HG03097 (cell line): ENCODE data around the gene RSPH9.

Experiments used
- ATAC-seq: cut with Tn5 transposase; IDR thresholded peaks from one replicate; pipeline ENCODE4 v1.9.1; 2021; ENCODE audit not compliant: unreplicated experiment, low FRiP score

Gene RSPH9

GRCh38 chr6:43667245-43668150, 22.7 kb downstream of the RSPH9 start:
- ATAC-seq: no peak

GRCh38 chr6:43668151-43669028, 23.6 kb downstream of the RSPH9 start:
- ATAC-seq: no peak

GRCh38 chr6:43669050-43669921, 24.4 kb downstream of the RSPH9 start:
- ATAC-seq: no peak

GRCh38 chr6:43669922-43670622, 25.2 kb downstream of the RSPH9 start:
- ATAC-seq: no peak

- no peak for ATAC-seq
Observed at GRCh38 chr6:43670623-43670986, 25.8 kb downstream of the RSPH9 start.

GRCh38 chr6:43671011-43671800, 26.4 kb downstream of the RSPH9 start:
- ATAC-seq: no peak

GRCh38 chr6:43671801-43672690, 27.2 kb downstream of the RSPH9 start:
- ATAC-seq: no peak

- ATAC-seq: no peak
Observed at GRCh38 chr6:43673444-43674084, 28.7 kb downstream of the RSPH9 start.

GRCh38 chr6:43674291-43674690, 29.5 kb downstream of the RSPH9 start:
- no peak for ATAC-seq

GRCh38 chr6:43674921-43675320, 30.1 kb downstream of the RSPH9 start:
- no peak for ATAC-seq

- ATAC-seq: no peak
Observed at GRCh38 chr6:43676962-43677606, 32.2 kb downstream of the RSPH9 start.

- ATAC-seq: no peak
Observed at GRCh38 chr6:43677759-43678158, 32.9 kb downstream of the RSPH9 start.

- no peak for ATAC-seq
Observed at GRCh38 chr6:43678341-43678740, 33.5 kb downstream of the RSPH9 start.

- no peak for ATAC-seq
Observed at GRCh38 chr6:43679057-43679456, 34.2 kb downstream of the RSPH9 start.

GRCh38 chr6:43680308-43681200, 35.7 kb downstream of the RSPH9 start:
- ATAC-seq: no peak

GRCh38 chr6:43681303-43681702, 36.5 kb downstream of the RSPH9 start:
- no peak for ATAC-seq
